GM19395 (cell line): ENCODE results near the gene ARHGAP42.
"Not testable (repeated sequence)": the region's sequence is repeated elsewhere in the genome, so short reads cannot be mapped to it uniquely, and the experiment has no call there.

Source experiments
- ATAC-seq: cut with Tn5 transposase; IDR thresholded peaks from one replicate; pipeline ENCODE4 v1.9.1; 2021; ENCODE audit warnings: mild to moderate bottlenecking, moderate library complexity; ENCODE audit not compliant: unreplicated experiment

The ARHGAP42 gene

DNA sequence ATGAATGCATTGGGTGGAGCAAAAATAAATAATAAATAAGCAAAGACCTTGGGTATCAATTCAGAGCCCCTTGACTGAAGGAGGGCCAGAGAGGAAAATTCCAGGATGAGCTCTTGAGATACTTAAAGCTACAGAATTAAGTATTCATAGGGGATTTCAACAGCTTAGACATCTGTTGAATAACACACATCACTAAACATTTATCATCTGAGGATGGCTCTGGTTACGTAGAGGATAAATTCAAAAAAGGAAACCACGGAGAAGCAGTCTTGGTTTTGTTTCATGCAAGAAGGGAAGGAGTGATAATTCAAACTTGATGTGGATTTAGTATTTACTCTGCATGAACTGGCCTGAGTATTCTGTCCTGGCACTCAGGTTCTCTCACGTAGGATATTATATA, 29.8 kb downstream of the ARHGAP42 start:
- ATAC-seq: no peak

DNA sequence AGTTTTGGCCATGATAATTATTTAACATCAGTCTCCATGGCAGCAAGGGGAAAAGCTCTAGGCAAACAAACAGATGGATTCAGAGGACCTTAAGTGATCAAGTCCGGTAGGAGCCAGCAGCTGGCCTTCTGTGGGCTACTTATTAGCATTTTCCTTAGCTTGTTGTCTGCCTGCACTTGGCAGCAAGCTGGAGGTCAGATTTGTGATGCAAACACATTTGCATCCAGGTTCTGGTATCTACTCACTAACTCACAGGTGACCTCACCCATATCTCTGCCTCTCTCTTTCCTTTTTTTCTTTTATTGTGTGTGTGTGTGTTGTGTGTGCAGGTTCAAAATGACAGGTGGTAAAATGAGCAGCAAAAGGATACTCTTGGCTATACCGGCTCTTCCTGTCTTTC, 32.3 kb downstream of the ARHGAP42 start:
- no peak for ATAC-seq

DNA sequence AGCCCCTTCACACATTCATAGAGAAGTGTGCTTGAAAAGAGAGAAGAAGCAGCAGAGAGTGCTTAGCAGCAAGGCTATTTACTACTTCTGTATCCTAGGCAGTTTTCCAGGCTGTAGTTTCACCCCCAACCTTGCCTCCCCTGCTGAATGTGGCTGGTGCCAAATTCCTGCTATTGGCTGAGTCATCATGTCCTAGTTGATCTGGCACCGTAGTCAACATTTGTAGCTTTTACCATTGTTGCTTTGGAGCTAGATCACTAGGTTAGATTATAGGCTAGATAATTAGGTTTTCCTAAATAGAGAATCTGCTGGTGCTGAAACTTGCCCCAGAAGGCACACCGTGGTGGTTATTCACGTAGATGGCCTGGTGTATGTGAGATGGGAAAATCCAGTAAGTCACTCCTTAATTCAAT, 32.7 kb downstream of the ARHGAP42 start:
- ATAC-seq: no peak

DNA sequence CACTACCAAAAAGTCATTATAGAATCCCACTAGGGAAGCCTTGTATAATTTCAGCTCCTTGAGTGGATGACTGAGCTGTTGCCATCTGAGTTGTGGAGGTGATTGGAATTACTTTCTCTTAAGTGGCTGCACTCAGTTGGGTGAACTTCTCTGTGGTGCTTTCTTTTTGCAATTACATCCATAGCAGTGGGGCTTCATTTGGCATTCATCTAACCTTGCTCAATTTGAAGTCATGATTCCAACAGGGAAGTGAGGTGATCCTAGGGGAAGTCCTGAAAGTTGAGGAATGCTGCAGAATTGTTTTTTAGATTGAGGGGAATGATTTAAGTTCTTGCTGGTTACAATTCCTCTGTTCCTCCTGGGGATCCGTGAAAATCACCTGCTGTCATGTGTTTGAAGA, 39.6 kb downstream of the ARHGAP42 start:
- ATAC-seq: no peak

DNA sequence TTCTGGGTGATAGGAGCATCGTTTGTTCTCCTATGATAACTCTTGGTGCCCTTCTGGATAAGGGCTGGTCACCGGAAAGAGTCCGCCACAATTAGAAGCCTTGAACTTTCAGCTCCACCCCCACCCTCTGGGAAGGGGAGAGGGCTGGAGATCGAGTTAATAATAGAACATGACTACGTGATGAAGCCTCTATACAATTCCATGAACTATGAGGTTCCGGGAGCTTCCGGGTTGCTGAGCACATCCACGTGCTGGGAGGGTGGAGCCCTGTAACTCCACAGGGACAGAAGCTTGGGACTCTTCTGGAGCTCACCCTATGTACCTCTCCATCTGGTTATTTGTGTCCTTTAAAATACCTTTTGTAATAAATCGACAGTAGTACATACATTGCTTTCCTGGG, 40.3 kb downstream of the ARHGAP42 start:
- ATAC-seq: no peak

DNA sequence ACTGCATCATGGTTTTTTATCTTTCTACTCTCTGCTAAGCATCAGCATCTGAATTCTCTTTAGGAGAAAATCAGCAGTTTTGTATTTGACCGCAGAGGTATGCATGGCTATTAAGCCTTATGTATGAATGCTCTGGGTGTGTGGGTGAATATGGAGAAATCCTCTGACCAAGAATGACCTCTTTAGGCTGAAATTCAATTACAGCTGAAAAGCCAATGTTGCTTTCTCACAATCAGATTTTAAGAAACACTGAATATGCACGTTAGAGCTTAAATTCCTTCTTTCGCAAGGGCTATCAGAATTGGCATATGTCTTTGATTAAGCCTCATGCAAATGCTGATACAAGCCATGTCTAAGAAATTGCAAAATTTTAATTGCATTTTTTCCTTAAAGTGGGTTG, 43.2 kb downstream of the ARHGAP42 start:
- no peak for ATAC-seq

DNA sequence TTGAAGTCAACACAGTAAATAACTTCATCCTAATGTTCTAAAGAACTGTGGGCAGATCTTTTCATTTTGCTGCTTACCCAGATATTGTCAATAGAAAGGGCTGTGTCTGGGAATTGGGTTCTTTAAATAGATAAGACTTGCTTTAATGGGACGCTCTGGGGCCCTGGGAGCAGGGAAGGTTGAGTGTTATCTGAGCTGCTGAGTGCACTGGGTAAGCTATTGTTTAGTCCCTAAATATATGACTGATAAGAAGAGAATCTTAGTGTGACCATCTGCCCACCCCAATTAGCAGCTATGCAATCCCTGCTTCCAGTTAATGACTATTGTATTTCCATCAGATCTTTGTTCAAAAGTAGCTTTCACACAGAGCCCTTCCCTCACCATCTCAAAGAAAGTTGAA, 44.4 kb downstream of the ARHGAP42 start:
- ATAC-seq: no peak

DNA sequence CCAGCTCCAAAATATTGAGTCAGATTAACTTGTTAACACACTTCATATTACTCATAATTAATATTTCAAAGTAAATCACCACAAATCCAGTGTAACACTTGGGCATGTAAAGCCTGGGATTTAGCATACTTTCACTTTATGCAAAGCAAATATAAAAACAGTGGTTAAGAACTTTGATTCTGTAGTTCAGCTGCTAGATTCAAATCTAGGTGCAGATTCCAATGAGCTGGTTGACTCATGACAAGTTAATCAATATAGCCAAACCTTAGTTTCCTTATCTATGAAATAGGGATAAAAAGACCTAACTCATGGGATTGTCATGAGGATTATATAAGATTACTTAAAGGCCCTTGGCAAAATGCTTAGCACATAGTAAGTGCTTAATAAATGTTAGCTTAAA, 45.9 kb downstream of the ARHGAP42 start:
- no peak for ATAC-seq

DNA sequence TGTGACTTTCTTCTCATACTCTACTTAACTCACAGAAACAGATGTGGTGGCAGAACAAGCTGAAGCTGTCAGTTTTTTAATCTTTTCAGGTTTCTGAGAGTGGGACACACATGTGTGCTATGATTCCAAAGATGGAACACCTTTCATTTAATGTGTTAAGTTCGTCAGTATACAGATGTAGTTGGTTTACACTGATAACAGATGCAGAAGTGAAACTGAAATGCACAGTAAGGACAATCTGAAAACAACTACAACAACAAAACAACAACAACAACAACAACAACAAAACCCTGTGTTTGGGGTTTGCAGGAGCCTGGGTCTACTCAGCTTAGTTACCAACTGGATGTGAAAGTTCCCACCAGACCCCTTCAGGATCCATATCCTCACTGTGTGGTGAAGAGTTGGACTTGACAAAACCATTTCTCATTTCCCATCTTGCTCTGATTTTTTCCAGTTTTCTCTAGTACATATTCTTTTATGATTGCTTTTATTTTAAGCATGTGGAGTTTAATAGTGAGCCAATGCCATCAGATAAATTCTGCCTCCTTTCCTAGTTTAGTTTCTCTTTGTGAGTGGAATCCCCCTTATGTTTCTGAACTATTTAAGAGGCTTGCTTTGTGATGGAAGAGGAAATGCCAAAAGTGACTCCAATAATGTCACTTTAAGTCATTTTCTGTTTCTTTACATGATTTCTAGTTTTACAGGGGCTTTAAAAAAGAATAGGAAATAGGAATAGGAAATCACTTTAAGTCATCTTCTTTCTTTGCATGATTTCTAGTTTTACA, 47.8 kb downstream of the ARHGAP42 start:
- ATAC-seq: no peak

DNA sequence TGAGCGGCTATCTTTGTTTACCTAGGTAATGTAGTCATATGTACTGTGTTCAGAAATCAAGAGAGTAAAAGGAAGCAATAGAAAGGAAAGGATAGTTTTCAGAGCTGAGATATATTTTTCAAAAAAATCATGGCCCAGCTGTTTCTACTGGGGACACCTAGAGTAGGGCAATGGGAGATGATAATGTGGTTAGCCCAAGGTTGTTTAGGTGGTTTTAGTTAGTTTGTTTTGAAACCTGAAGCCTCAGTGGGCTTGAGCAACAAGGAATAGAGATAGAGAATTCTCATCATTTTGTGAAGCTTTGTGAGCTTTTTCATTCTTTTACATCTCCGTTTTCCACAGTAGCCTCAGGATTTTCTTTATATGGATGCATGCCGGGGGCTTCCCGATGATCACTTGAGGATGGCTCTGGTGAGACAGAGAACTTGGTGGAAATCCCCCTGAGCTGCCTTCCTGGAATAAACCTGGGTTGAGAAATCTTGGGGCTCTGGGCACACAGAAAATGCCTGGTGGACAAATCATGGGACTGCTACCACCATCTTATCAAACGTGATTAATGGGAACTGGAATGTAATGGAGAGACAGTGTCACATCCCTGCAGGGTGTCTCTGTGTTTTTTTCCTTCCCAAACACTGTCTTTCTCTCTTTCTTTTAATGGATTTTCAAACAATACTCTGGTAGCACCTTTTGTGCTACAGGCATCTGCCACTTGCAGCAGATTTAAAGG, 49.0 kb downstream of the ARHGAP42 start:
- no peak for ATAC-seq

DNA sequence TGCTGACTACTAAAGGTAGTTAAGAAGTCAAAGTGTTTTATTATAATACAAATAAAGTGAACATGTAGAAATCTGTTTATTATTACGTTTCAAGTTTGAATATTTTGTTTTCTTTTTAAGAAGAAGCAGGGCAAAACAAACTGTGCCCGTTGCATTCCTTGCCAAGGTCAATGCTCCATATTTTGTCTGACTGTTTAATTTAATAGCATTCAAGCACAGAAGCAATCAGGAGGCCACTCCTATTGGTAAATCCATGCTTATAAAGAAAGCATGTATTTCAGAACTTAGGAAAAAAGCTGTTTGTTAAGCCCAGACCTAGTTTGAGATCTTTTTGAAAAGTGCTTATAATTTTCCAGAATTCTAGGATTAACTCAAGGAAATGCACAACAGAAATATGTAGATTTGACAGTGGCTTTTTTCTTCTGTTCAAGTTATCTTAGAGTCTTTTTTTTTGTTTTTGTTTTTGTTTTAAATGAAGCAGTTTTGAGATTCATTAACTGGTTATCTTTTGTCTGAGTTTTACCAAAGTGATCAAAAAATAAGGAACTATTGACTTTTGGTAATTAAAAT, 51.7 kb downstream of the ARHGAP42 start:
- no peak for ATAC-seq

DNA sequence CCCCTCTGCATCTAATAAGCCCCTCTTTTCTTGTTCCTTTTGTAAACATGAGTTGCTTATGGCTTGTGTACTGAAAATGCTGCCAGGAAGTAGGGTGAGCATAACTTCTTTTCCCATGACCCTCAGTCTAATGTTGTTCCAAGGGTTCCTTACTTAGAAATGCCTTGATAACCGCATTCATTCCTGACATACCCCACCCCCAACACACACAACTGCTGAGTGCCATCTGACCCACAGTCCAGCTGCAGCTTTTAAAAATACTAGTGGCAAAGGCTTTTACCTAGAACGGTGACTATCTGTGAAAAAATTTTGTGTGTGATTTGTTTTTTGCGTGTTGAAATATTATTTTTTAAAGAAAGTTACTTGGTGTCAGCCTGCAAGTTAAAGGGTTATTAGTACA, 52.6 kb downstream of the ARHGAP42 start:
- no peak for ATAC-seq

DNA sequence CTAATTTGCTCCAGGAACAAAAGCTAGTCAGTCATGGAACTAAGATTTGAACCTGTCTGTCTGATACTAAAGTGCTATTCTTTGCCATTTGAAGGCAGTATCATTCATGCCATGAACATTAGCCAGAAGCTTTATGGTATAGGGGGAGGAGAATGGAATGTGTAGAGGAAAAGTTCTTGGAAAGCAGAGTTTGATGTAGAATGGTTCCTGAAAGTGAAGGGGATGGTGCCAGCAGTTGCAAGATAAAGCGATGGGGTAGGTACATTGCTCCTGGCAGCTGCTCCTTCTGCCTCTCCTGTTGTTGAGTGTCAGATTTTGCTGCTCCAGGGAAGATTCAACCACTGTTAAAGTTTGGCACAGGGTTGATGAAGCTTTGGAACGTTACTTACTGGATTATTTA, 53.4 kb downstream of the ARHGAP42 start:
- no peak for ATAC-seq

DNA sequence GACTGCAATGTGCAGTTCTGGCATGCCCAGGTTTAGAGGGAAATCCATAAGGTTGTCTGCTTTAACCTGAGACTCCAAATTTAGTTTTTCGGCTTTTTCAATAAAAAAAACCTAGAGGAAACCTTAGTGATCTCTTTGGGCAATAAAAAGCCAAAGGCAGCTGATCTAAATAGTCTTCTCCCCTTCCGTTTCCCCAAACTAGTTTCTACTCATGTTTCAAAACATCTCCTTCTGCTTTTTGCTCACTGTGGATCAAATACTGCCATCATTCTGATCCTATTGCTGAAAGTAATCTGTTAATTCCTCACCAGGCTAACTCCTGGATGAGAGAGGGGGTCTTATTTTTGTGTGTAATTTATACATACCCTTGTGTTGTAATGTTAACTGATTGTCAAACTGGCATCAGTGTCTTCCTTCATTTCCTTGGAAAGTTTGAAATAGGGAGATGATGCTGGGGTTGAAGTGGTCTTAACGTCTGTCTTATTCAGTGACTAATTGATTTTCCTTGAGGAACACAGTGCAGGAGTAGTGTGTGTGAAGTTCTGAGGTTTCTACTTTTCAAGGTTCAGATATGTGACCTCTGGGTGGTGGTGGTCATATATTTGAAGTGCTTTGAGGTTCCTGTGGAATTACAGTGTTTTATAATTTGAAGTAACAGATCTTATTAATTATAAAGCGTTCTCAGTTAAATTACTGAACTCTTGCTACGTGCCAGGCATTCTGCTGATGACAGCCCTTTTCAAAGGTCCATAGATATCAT, 55.0 kb downstream of the ARHGAP42 start:
- peak; percentile 47 for ATAC-seq

DNA sequence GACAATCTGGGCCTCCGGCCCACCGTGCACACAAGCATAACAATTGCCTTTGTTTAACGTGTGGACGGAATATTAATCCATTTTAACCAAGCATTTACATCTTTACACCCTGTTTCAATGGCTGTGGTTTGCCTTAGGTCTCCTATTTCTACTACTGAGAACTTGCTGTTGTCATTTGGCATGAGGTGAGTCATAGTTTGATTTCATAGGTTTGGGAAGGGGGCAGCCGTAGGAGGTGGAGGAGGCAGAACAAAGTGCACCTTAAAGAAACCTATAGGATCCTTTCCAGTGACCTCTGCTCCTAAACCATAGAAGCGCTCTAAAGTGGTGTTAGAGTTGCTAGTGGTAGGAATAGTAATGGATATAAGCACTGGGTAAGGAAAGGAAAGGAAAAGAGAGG, 59.4 kb downstream of the ARHGAP42 start:
- no peak for ATAC-seq

DNA sequence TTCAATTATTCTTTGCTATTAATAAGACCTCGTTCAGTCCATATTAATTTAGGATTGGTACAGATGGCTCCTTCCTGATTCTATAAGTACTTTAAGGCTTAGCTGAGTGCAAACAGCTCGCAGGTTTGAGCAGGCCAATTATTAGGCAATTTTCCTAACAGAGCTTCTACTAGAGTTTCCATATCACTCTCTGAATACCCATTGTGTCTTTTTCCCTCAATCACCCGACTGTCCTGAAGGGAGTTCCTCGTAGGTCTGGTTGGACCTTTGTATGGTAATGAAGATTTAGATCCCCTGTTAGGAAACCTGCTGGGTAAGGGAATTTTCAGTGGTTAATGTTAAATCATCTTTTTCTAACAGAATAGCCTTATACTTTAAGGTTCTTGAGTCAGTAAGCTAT, 61.1 kb downstream of the ARHGAP42 start:
- no peak for ATAC-seq

DNA sequence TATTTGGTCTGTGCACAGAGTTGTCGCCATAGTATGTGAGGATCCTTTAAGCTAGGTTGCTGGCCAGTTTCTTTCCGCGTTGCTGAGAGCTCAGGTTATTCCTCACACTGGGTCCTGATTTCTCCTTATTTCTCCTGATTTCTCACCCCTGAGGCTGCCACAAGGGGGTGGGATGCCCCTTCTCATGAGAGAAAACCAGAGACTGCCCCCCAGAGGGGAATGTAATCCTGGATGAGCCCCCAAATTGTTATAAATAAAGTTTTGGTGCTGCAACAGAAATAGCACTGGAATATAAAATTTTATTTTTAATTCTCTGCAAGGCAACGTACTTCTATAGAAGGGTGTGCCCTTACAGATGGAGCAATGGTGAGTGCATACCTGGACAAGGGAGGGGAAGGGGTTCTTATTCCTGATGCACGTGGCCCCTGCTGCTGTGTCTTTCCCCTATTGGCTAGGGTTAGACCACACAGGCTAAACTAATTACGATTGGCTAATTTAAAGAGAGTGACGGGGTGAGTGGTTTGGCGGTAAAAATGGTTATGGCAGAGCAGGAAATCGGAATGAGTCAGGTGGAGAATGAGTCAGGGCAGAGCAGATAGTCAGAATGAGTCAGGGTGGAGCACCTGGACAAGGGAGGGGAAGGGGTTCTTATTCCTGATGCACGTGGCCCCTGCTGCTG, 62.9 kb downstream of the ARHGAP42 start:
- not testable (repeated sequence) for ATAC-seq

DNA sequence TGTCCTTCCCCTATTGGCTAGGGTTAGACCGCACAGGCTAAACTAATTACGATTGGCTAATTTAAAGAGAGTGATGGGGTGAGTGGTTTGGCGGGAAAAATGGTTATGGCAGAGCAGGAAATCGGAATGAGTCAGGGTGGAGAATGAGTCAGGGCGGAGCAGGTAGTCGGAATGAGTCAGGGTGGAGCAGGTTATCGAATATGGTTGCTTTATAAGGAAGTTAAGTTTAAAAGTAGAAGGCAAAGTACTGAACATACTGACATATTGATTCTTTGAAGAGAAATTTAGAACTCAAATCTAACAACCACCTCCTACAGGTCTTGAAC, 63.4 kb downstream of the ARHGAP42 start:
- ATAC-seq: not testable (repeated sequence)

DNA sequence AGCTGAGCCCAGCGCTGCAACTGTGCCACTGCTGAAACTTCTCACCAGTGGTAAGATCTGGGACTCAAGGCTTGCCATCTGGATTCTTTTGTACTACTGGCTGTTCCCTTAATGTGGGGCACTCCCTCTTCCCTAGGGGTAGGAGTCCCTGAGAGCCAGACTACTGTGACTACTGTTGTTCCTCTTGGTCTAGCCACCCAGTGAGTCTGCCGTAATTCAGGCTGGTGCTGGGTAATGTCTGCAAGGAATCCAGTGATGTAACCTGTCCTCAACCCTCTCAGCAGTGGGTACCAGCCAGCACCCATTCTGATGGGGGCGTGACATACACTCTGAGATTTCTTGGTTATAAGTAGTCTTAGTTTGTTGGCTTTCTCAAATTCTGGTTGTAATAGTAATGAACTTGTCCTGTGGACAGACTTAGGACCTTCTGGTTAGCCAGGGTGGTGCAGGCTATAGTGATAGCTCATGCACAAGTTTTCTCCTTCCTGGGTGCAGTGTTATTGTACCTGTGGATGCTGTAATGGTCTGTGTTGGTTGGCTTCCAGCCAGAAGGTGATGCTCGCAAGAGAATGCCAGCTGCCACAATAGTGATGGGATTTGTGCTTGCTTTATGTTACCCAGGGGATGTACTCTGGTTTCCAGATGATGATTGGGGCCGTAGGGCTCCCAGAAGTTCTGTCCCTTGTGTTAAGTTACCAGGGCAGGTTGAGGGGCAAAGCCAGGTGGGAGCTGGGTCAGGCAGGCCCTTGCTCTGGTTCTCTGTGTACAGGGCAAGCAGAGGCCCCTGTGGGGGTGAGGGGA, 65.5 kb downstream of the ARHGAP42 start:
- no peak for ATAC-seq

DNA sequence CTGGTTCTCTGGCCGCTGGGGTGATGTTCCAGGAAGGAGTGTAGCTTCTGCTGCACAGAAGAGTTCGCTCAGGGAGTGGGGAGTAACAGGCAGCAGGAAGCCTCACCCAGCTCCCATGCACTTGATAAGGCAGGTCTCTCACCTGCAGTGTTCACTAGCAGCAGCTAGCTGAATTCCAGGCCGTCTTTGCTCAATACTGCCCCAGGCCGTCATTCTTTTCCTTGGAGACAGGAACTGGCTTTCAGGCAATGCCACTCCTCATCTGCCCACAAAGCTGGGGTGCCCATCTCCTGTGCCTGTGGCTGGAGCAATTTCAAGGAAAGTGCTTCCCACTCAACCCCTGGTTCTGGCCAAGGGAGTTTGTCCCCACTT, 66.1 kb downstream of the ARHGAP42 start:
- ATAC-seq: no peak
